GM12801 (cell line): ENCODE results near the gene FLT3.

Source experiments
- TF ChIP-seq, protein P1 (sequence below): IDR thresholded peaks from one replicate; pipeline ENCODE4 v1.5.1; 2011; ENCODE audit warnings: control low read depth; ENCODE audit not compliant: insufficient read length; ENCODE audit errors: extremely low read depth

The FLT3 gene

DNA sequence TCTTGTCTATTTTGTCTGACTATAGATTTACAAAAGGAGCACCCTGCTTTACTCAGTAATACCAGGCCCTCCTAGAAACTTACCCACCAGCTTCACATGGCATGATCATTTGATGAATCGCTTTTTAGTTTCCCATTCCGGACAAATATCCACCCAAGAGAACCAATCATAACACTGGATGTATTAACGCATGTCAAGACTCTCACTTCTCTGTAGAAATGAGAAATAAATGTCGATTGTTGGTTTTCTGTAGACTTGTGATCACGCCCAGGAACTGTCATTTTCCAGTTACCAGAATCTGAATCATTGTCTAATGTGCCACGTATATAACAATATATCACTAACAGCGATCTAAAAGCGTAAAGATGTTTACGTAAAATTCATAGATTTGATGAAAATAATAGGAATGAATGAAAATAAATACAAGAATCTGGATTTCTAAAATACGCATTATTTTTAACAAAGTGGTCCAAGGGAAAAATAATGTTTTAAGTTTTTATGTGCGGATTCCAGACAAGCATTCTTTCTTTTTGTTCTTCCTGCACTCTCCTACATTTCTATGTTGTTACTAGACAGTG, 145.3 kb downstream of the FLT3 start:
- TF ChIP-seq, protein P1, sequence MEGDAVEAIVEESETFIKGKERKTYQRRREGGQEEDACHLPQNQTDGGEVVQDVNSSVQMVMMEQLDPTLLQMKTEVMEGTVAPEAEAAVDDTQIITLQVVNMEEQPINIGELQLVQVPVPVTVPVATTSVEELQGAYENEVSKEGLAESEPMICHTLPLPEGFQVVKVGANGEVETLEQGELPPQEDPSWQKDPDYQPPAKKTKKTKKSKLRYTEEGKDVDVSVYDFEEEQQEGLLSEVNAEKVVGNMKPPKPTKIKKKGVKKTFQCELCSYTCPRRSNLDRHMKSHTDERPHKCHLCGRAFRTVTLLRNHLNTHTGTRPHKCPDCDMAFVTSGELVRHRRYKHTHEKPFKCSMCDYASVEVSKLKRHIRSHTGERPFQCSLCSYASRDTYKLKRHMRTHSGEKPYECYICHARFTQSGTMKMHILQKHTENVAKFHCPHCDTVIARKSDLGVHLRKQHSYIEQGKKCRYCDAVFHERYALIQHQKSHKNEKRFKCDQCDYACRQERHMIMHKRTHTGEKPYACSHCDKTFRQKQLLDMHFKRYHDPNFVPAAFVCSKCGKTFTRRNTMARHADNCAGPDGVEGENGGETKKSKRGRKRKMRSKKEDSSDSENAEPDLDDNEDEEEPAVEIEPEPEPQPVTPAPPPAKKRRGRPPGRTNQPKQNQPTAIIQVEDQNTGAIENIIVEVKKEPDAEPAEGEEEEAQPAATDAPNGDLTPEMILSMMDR: no peak

DNA sequence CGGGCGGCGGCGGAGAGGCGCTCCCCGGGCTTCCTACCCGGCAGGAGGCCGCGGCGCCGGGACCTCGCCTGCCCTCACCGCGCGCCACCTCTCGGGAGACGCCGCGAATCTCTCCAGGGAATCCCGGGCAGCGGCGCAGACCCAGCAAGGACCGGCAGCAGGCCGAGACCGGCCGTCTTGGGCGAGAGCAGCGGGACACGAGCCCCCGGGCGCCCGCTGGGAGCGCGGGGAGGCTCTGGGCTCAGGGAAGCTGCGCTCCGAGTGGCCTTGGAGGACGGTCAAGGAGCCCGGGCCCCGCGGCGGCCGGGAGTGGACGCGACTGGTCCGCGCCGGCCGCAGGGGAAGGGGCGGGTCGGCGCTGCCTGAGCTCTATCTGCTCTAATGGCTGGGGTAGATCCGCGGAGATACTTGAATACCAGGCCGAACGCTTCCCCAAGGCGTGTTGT, 145.9 kb downstream of the FLT3 start:
- TF ChIP-seq, protein P1: no peak

DNA sequence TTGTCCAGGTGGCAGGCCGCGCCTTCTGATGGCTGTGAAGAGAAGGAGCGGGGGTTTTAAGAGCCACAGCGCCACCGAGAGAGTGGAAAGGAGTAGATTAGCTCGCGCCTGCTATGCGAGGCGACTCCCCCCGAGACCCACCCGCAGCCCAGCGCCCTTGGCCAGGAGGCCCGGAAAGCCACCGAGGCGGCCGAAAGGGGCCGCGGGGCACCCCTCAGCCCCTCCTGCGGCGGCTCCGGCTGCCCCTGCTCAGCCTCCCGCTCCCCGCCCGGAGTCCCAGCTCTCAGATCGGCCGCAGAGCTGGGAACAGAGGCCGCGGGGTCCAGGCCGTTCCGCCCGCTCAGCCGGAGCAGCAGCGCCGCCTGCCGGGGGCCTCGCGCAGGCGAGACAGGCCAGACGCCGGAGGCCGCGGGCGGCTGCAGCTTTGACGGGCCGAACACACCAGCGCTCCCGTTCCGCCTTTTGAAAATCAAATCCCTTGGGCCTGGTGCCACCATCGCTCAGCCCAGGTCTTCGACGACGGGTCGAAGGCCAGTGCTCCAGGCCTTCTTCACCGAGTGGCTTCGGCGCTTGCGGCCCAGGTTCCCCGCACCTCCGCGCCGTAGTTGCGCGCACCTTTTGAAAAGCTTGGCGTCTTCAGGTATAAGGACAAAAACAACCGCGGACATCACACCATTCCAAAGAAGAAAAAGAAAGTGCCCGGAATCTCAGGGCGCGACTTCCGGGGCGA, 146.5 kb downstream of the FLT3 start:
- TF ChIP-seq, protein P1: no peak
